NB4 (cell line): ENCODE results near the gene LGALS7B.
"Not testable (repeated sequence)": the region's sequence is repeated elsewhere in the genome, so short reads cannot be mapped to it uniquely, and the experiment has no call there.

Experiments
- DNase-seq: peaks from one replicate; pipeline ENCODE4 v3.0.0; 2010; ENCODE audit warnings: low read depth
- H3K4me3 ChIP-seq: one replicate; pipeline ENCODE4 v1.5.1; 2011; ENCODE audit warnings: mild to moderate bottlenecking, low read depth, low read length, moderate library complexity
- CTCF ChIP-seq: IDR thresholded peaks from one replicate; pipeline ENCODE4 v1.5.1; 2012; ENCODE audit warnings: low read depth, low read length
- MYC ChIP-seq: IDR thresholded peaks from 2 replicates; pipeline ENCODE4 v1.6.1; 2011; ENCODE audit warnings: low read depth, low read length
- POLR2A ChIP-seq: IDR thresholded peaks from 2 replicates; pipeline ENCODE4 v1.6.1; 2011; ENCODE audit warnings: mild to moderate bottlenecking; ENCODE audit not compliant: insufficient read length; ENCODE audit errors: extremely low read depth
- TF ChIP-seq, protein P1 (sequence below): IDR thresholded peaks from 2 replicates; pipeline ENCODE4 v1.6.1; 2011; ENCODE audit warnings: low read depth, low read length

The LGALS7B gene

DNA sequence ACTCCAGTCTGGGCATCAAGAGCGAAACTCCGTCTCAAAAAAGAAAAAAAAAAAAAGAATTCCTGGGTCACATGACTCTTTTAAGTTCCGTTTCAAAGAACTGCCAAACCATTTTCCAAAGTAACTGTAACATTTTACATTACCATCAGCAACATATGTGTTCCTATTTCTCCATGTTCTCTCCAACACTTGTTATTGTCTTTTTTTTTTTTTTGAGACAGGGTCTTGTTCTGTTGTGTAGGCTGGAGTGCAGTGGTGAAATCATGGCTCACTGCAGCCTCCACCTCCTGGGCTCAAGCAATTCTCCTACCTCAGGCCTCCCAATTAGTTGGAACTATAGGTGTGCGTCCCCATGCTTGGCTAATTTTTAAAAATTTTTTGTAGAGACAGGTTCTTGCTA, 6.5 kb downstream of the LGALS7B start:
- TF ChIP-seq POLR2A = no peak
- no peak for TF ChIP-seq CTCF
- TF ChIP-seq MYC = no peak
- TF ChIP-seq, protein P1, sequence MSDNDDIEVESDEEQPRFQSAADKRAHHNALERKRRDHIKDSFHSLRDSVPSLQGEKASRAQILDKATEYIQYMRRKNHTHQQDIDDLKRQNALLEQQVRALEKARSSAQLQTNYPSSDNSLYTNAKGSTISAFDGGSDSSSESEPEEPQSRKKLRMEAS = no peak
- no peak overlapping the region for H3K4me3 ChIP-seq
- no peak for DNase-seq

GRCh38 chr19:38796154-38796553, 7.2 kb downstream of the LGALS7B start:
- no peak overlapping the region for H3K4me3 ChIP-seq

DNA sequence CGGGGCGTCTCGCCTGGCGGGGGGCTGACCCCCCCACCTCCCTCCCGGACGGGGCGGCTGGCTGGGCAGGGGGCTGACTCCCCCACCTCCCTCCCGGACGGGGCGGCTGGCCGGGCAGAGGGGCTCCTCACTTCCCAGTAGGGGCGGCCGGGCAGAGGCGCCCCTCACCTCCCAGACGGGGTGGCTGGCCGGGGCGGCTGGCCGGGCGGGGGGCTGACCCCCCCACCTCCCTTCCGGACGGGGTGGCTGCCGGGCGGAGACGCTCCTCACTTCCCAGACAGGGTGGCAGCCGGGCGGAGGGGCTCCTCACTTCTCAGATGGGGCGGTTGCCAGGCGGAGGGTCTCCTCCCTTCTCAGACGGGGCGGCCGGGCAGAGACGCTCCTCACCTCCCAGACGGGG, 8.8 kb downstream of the LGALS7B start:
- DNase-seq, H3K4me3 ChIP-seq: not testable (repeated sequence)

More at GRCh38 chr19:38796154-38796553, 7.2 kb downstream of the LGALS7B start:
- DNase-seq = no peak
- TF ChIP-seq CTCF = no peak
- TF ChIP-seq, protein P1 = no peak
- no peak for TF ChIP-seq POLR2A
- TF ChIP-seq MYC = no peak

GRCh38 chr19:38799104-38799503, 10.1 kb downstream of the LGALS7B start:
- no peak for DNase-seq
- TF ChIP-seq CTCF (no peak), MYC (no peak), POLR2A (no peak)
- TF ChIP-seq, protein P1 = no peak
- no peak overlapping the region for H3K4me3 ChIP-seq

- H3K4me3 ChIP-seq = no peak overlapping the region
- TF ChIP-seq POLR2A (no peak), MYC (no peak), CTCF (no peak)
- TF ChIP-seq, protein P1 = no peak
- DNase-seq = no peak
These were observed 11.8 kb downstream of the LGALS7B start for GRCh38 chr19:38800577-38801347.

DNA sequence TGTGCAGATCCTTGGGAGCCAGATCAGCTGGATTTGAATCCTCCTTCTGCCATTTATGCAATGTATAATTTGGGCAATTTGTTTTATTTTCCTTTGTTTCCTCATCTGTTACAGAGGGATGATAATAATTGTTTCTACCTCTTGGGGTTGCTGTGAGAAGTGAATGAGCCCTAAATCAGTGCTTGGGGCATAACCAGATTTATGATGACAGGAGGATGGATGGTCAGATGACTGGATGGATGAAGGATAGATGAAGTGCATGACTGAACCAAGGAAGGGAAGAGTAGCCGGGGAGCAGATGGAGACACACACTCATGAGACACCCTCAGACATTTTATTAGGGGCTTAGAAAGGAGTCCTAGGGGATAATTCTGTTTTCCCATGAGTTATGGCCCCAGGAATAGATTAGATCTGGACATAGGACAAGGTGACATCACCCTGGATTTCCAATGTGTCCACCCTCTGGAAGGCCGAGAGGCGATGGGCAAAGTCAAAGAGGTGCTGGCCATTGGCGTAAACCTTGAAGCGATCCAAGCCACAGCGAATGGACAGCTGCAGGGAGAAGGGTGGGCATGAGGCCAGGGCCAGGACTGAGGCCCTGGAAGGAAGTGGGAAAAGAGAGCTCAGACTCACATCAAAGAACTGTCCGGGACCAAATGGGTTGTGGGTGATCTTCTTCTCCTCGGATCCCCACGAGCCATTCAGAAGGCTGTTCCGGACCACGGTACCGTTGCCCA, 12.5 kb downstream of the LGALS7B start:
- no peak for DNase-seq
- H3K4me3 ChIP-seq = no peak overlapping the region
- no peak for TF ChIP-seq POLR2A
- TF ChIP-seq MYC = no peak
- TF ChIP-seq, protein P1 = no peak
- TF ChIP-seq CTCF = no peak
